Kidney (tissue), 14 donors: ENCODE results near the gene ASCL5. TPM values are rescaled to one million over a fixed set of nuclear protein-coding genes. Genes with fewer than 3 reads are reported as not detected.

Source experiments
- DNase-seq, 5 donors: peaks; one replicate each; pipeline ENCODE4 v3.0.0-alpha.2; 2013 to 2020
- FAIRE-seq: peaks from 2 replicates; lab custom pipeline; 2012; peaks lifted over from hg19 to GRCh38; lab: Jason Lieb, UNC
- H3K27ac ChIP-seq, 2 donors: one replicate each; pipeline ENCODE4 v1.7.0; 2013; ENCODE audit warnings: low read depth in 2 of 2, low read length in 2 of 2, inconsistent platforms in 1 of 2
- H3K27me3 ChIP-seq: one replicate; pipeline ENCODE4 v1.7.1; 2013; ENCODE audit warnings: low read length, inconsistent platforms; ENCODE audit not compliant: control insufficient read depth, insufficient read depth
- H3K36me3 ChIP-seq, 3 donors: one replicate each; pipeline versions ENCODE4 v1.7.0 to v1.7.1; 2013; ENCODE audit warnings: low read length in 3 of 3, control low read depth in 1 of 3, inconsistent platforms in 1 of 3; ENCODE audit not compliant: insufficient read depth in 3 of 3, control insufficient read depth in 2 of 3
- H3K4me1 ChIP-seq, 3 donors: one replicate each; pipeline versions ENCODE4 v1.7.0 to v1.7.1; 2013; ENCODE audit warnings: low read length in 3 of 3, inconsistent platforms in 1 of 3, low read depth in 1 of 3; ENCODE audit not compliant: control insufficient read depth in 2 of 3, insufficient read depth in 2 of 3
- H3K4me3 ChIP-seq, 3 donors: one replicate each; pipeline versions ENCODE4 v1.7.0 to v1.8.1; 2013; ENCODE audit warnings: low read length in 3 of 3, control low read depth in 1 of 3, inconsistent platforms in 1 of 3
- H3K9ac ChIP-seq, 3 donors: one replicate each; pipeline versions ENCODE4 v1.7.0 to v1.7.1; 2013; ENCODE audit warnings: low read length in 3 of 3, control low read depth in 1 of 3, inconsistent platforms in 1 of 3
- H3K9me3 ChIP-seq, 3 donors: one replicate each; pipeline versions ENCODE4 v1.7.0 to v1.7.1; 2013; ENCODE audit warnings: low read length in 3 of 3, control low read depth in 1 of 3, inconsistent platforms in 1 of 3; ENCODE audit not compliant: control insufficient read depth in 2 of 3, insufficient read depth in 1 of 3
- intact Hi-C: fragments of 100-400 bp; cut with DNase I; formaldehyde crosslinking; loops from one replicate; pipeline ENCODE4 v1.11.1; 2022
- polyA plus RNA-seq: library from polyadenylated mRNA; stranded (reverse); fragments of 350-450 nt; fragmentation: Illumina TruSeq; extraction: RNeasy Lipid Tissue Mini Kit (QIAGEN cat#74804); gene quantifications from one replicate; pipeline ENCODE4 v1.2.3, GENCODE V29; 2014; ENCODE audit warnings: low read depth, low replicate concordance; ENCODE audit not compliant: insufficient read depth
- total RNA-seq: library from RNA; stranded (reverse); fragmentation: NEBNext Ultra II Directional; extraction: Animal tissue kit (Norgen Biotek cat#: 25700); gene quantifications from one replicate; pipeline ENCODE4 v1.2.1, GENCODE V29; 2021
- TF ChIP-seq, protein P1 (sequence below): IDR thresholded peaks from 3 replicates; pipeline ENCODE4 v1.5.1; 2012; ENCODE audit warnings: mild to moderate bottlenecking, moderate library complexity, borderline replicate concordance; ENCODE audit not compliant: insufficient read depth; ENCODE audit errors: extremely low read depth
- donor health status: control.
- donor health status: control.
- donor health status: control.
- donor health status: control.
- donor health status: control.
- donor health status: DM: yes; HTN: yes; CAD: no.
- donor health status: Normal renal cell carcinoma (clear cell type).

The ASCL5 gene
- total and polyA plus RNA-seq, 2 donors from 2014 or later, result not detected

DNA sequence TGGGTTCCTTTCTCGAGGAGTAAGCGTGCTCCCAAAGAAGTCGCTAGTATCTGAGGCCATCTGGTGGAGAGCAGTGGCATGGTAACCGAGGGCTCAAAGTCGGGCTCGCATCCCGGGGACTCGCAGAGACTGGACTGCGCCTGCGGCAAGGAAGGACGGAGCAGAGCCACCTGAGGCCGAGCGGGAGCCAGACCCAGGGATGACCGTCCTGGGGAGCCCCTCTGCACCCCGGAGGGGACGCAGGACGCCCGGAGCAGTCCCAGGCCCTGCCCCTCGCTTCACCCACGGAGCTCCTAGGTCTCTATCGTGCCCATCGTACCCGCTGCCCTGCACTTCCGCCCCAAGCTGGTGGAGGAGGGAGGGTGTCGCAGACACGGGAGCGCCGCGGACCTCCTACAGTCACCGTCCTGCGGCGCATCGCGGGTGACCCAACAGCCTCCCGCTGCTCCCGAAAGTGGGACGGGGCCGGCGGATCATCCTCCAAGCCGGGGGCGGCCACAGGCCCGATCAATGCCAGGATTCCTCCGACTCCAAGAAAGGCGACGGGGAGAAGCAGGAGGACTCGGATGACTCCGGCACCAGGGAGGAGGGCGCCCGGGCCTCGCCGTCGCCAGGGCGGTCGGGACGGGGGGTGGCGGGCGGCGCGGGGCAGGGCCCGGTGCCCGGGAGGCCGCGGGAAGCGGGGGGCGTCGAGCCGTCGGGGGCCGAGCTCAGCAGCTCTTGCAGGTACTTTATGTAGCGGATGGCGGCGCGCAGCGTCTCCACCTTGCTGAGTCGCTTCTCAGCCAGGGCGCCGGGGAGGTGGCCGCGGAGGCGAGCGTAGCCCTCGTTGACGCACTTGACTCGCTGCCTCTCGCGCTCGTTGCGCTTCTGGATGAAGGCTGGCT lies 12.5 kb downstream of the ASCL5 start:
- H3K27me3 ChIP-seq, result no peaks in the 10 kb centered on the region
- intact Hi-C loops, result loop anchor here (5.0 kb wide), 1 partner anchor 147 kb away; no protein-coding TSS in a partner anchor
- H3K27ac ChIP-seq, result no peak overlapping the region
- H3K9ac ChIP-seq, result peak overlapping the region in 1 of 3 donors; percentile 10
- H3K4me1 ChIP-seq, result peaks cover 0 to 3% (median 0%) of the 10 kb centered on the region in 3 donors
- no peaks in the 10 kb centered on the region for H3K9me3 ChIP-seq
- peak overlapping the region; percentile 41 to 58 (median 51) for H3K4me3 ChIP-seq
- TF ChIP-seq, protein P1, sequence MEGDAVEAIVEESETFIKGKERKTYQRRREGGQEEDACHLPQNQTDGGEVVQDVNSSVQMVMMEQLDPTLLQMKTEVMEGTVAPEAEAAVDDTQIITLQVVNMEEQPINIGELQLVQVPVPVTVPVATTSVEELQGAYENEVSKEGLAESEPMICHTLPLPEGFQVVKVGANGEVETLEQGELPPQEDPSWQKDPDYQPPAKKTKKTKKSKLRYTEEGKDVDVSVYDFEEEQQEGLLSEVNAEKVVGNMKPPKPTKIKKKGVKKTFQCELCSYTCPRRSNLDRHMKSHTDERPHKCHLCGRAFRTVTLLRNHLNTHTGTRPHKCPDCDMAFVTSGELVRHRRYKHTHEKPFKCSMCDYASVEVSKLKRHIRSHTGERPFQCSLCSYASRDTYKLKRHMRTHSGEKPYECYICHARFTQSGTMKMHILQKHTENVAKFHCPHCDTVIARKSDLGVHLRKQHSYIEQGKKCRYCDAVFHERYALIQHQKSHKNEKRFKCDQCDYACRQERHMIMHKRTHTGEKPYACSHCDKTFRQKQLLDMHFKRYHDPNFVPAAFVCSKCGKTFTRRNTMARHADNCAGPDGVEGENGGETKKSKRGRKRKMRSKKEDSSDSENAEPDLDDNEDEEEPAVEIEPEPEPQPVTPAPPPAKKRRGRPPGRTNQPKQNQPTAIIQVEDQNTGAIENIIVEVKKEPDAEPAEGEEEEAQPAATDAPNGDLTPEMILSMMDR, result peak; percentile 89
- no peak for FAIRE-seq
- DNase-seq, result peak; percentile 93 to 97 (median 96)
- H3K36me3 ChIP-seq, result no peaks in the 10 kb centered on the region

DNA sequence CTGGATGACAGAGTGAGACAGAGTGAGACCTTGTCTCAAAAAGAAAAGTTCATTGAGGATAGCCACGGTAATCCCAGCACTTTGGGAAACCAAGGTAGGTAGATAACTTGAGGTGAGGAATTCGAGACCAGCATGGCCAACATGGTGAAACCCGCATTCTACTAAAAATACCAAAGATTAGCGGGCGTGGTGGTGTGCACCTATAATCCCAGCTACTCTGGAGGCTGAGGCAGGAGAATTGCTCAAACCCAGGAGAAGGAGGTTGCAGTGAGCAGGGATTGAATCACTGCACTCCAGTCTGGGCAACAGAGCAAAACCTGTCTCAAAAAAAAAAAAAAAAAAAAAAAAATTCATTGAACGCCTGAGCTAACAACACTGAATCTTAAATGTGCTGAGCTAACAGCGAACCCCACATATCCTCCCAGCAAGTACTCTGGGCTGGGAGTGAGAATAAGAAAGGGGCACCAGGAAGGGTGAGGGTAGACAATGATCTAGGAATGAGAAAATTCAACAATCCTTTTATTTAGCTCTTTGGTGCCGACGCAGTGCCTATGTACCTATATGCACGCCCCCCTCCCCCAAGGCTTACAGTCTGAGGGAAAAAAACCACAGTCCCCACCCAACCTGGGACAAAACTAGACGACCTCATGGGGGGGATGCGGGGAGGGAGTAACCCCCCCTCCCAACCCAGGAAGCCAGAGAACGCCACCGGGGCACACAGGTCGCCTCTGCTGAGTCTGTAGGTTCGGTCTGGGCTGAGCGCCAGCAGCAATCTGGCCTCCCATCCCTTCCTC lies 13.3 kb downstream of the ASCL5 start:
- peak overlapping the region in 1 of 3 donors; percentile 58 for H3K4me3 ChIP-seq
- H3K27ac ChIP-seq, result no peak overlapping the region
- no peaks in the 10 kb centered on the region for H3K36me3 ChIP-seq
- H3K4me1 ChIP-seq, result peaks cover 0 to 3% (median 0%) of the 10 kb centered on the region in 3 donors
- intact Hi-C loops, result loop anchor here (5.0 kb wide), 1 partner anchor 146 kb away; no protein-coding TSS in a partner anchor
- TF ChIP-seq, protein P1, result no peak
- no peak overlapping the region for H3K9ac ChIP-seq
- H3K27me3 ChIP-seq, result no peaks in the 10 kb centered on the region
- DNase-seq, result no peak
- no peak for FAIRE-seq
- no peaks in the 10 kb centered on the region for H3K9me3 ChIP-seq

DNA sequence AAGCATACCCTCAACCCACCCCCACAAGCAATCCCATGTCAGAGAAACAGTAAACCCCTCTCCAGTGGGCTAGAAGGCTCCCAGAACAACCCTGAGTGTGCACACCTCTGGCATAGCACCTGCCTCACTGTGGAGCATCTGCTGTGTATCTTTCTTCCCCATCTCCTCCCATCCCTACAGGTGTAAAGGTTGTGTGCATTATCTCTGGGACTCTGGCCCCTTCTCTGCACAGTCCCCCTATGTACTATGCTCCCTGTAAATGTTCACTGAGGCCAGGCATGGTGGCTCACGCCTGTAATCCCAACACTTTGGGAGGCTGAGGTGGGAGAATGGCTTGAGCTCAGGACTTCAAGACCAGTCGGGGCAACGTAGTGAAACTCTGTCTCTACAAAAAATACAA lies 14.1 kb downstream of the ASCL5 start:
- Histone ChIP-seq H3K4me1 (peaks cover 0 to 3% (median 0%) of the 10 kb centered on the region in 3 donors), H3K27me3 (no peaks in the 10 kb centered on the region), H3K9me3 (no peaks in the 10 kb centered on the region), H3K4me3 (no peak overlapping the region), H3K9ac (no peak overlapping the region), H3K27ac (no peak overlapping the region), H3K36me3 (no peaks in the 10 kb centered on the region)
- TF ChIP-seq, protein P1, result no peak
- DNase-seq, result peak in 1 of 5 donors; percentile 4
- FAIRE-seq, result no peak
- intact Hi-C loops, result loop anchor here (5.0 kb wide), 1 partner anchor 146 kb away; no protein-coding TSS in a partner anchor
